Sigmoid colon (tissue), 7 donors: ENCODE results near the gene HNRNPL. TPM values are rescaled to one million over a fixed set of nuclear protein-coding genes. Genes with fewer than 3 reads are reported as not detected.
A peak's percentile ranks its signal among the peaks of the same experiment; 100 is the strongest.

ENCODE experiments used
- DNase-seq: peaks from one replicate; pipeline ENCODE4 v3.0.0-alpha.2; 2019
- H3K27ac ChIP-seq, 4 donors: fragments of 200-600 bp; sonication (generic); one replicate each; pipeline ENCODE4 v1.5.1; 2016 to 2019; ENCODE audit warnings: mild to moderate bottlenecking in 1 of 4
- H3K27me3 ChIP-seq, 3 donors: fragments of 200-600 bp; sonication (generic); one replicate each; pipeline ENCODE4 v1.5.1; 2019; ENCODE audit warnings: mild to moderate bottlenecking in 1 of 3
- H3K36me3 ChIP-seq, 4 donors: fragments of 200-600 bp; sonication (generic); one replicate each; pipeline ENCODE4 v1.5.1; 2016 to 2019
- H3K4me1 ChIP-seq, 4 donors: fragments of 200-600 bp; sonication (generic); one replicate each; pipeline ENCODE4 v1.5.1; 2017 to 2019
- H3K4me3 ChIP-seq, 4 donors: fragments of 200-600 bp; sonication (generic); one replicate each; pipeline ENCODE4 v1.5.1; 2017 to 2019; ENCODE audit warnings: mild to moderate bottlenecking in 2 of 4, moderate library complexity in 1 of 4
- H3K9me3 ChIP-seq, 4 donors: fragments of 200-600 bp in 3 of 4; sonication (generic) in 3 of 4; one replicate each; pipeline versions ENCODE4 v1.5.1 to v1.6.1; 2013 to 2019
- EP300 ChIP-seq, 4 donors: sonication (generic); formaldehyde crosslinking; IDR thresholded peaks; one replicate each; pipeline ENCODE4 v1.6.1; 2017; ENCODE audit warnings: antibody characterized with exemption in 4 of 4
- POLR2A ChIP-seq, 2 donors: fragments of 450-650 bp; IDR thresholded peaks; one replicate each; pipeline ENCODE4 v1.6.1; 2016; ENCODE audit warnings: antibody characterized with exemption in 2 of 2, mild to moderate bottlenecking in 2 of 2, moderate library complexity in 2 of 2
- POLR2AphosphoS5 ChIP-seq, 4 donors: sonication (generic); formaldehyde crosslinking; IDR thresholded peaks; one replicate each; pipeline ENCODE4 v1.6.1; 2017; ENCODE audit warnings: antibody characterized with exemption in 4 of 4
- WGBS, 2 donors: extraction: QIAGEN DNeasy Blood & Tissue Kit; methylation state at CpG; one replicate each; pipeline ENCODE4 v1.1.7; 2013; 5-methylcytosine and 5-hydroxymethylcytosine counted together
- intact Hi-C: fragments of 100-400 bp; cut with DNase I; formaldehyde crosslinking; loops from one replicate; pipeline ENCODE4 v1.15.1; 2023
- polyA plus RNA-seq, 3 donors: library from polyadenylated mRNA; stranded (reverse); fragments of 200-250 nt; gene quantifications; one replicate each; pipeline ENCODE4 v1.2.3, GENCODE V29; 2013
- total RNA-seq, 4 donors: library from RNA; depleted of rRNA; stranded (reverse); fragments of >200 nt; gene quantifications; one replicate each; pipeline ENCODE4 v1.1.0, GENCODE V29; 2016
- TF ChIP-seq, protein P1 (sequence below), 4 experiments: fragments of 450-650 bp in 3 of 4; fragments of 200-600 bp in 1 of 4; IDR thresholded peaks; one replicate each; pipeline ENCODE4 v1.5.1; 2016 to 2019; ENCODE audit warnings: antibody characterized with exemption in 4 of 4, mild to moderate bottlenecking in 3 of 4, moderate library complexity in 2 of 4
- donor health status: healthy with polysubstance abuse.
- donor health status: Bipolar disorder and iron deficiency.
- donor health status: healthy.

Gene HNRNPL
- total and polyA plus RNA-seq, 7 donors = 115 to 206 (median 160) TPM

DNA sequence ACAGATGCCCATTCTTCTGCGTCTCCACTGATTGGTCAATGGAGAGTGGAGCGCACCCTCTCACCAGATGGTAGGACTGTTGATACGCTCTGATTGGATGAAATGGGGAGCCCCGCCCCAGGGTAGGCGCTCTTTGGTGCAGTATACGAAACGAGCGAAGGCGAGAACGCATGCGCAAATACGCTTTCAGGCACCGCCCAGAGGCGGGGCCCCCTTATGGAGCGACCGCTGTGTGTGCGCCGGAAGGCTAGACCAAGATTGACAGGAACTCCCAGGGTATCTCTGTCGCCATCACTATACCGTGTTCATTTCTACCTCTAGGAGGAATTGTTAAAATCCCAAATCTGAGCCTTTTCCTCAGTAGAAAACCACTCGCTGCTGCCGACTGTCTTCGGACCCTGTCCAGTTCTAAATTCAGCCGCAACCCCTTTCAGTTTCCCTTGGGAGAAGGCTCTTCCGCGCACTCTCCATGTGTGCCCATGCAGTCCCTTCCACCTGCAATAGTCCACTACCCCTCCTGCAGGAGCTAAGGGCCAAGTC lies 720 bp upstream of the HNRNPL start:
- intact Hi-C loops = loop anchor here (5.0 kb wide), 1 partner anchor 203 kb away; the partner anchor contains the start of gene ACTN4
- H3K4me3 ChIP-seq = peak overlapping the region; percentile 36 to 96 (median 91)

GRCh38 chr19:38849147-38849859 lies 483 bp downstream of the HNRNPL start:
- peak in 2 of 4 donors; percentile 27 to 73 for TF ChIP-seq POLR2AphosphoS5 (IDR thresholded peaks at IDR 0.05)
- TF ChIP-seq, protein P1, sequence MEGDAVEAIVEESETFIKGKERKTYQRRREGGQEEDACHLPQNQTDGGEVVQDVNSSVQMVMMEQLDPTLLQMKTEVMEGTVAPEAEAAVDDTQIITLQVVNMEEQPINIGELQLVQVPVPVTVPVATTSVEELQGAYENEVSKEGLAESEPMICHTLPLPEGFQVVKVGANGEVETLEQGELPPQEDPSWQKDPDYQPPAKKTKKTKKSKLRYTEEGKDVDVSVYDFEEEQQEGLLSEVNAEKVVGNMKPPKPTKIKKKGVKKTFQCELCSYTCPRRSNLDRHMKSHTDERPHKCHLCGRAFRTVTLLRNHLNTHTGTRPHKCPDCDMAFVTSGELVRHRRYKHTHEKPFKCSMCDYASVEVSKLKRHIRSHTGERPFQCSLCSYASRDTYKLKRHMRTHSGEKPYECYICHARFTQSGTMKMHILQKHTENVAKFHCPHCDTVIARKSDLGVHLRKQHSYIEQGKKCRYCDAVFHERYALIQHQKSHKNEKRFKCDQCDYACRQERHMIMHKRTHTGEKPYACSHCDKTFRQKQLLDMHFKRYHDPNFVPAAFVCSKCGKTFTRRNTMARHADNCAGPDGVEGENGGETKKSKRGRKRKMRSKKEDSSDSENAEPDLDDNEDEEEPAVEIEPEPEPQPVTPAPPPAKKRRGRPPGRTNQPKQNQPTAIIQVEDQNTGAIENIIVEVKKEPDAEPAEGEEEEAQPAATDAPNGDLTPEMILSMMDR (IDR thresholded peaks at IDR 0.05) = no peak
- TF ChIP-seq EP300 (IDR thresholded peaks at IDR 0.05) = peak in 1 of 4 donors; percentile 85
- no peak for TF ChIP-seq POLR2A (IDR thresholded peaks at IDR 0.05)
- H3K36me3 ChIP-seq = peaks cover 26 to 35% (median 32%) of the 10 kb centered on the region in 4 donors
- peak overlapping the region; percentile 73 to 100 (median 98) for H3K4me3 ChIP-seq
- intact Hi-C loops = loop anchor here (1.0 kb wide), 1 partner anchor 17 kb away; no protein-coding TSS in a partner anchor
- WGBS, 2 donors = 0 to 1% methylated on average over 76 of the region's 76 CpGs
- DNase-seq = peak; percentile 99
- peaks cover 0 to 63% (median 51%) of the 10 kb centered on the region in 4 donors for H3K4me1 ChIP-seq
- no peaks in the 10 kb centered on the region for H3K9me3 ChIP-seq
- no peaks in the 10 kb centered on the region for H3K27me3 ChIP-seq
- H3K27ac ChIP-seq = peak overlapping the region; percentile 100

More for the DNA sequence above, 720 bp upstream of the HNRNPL start:
- DNase-seq = no peak
- Histone ChIP-seq H3K4me1 (peaks cover 0 to 54% (median 47%) of the 10 kb centered on the region in 4 donors), H3K27ac (peak overlapping the region; percentile 97 to 100 (median 99)), H3K9me3 (no peaks in the 10 kb centered on the region), H3K27me3 (no peaks in the 10 kb centered on the region), H3K36me3 (peaks cover 15 to 23% (median 20%) of the 10 kb centered on the region in 4 donors)
- TF ChIP-seq EP300 (IDR thresholded peaks at IDR 0.05) (no peak), POLR2AphosphoS5 (IDR thresholded peaks at IDR 0.05) (peak; percentile 95 to 98 (median 96)), POLR2A (IDR thresholded peaks at IDR 0.05) (peak; percentile 89 to 94)
- TF ChIP-seq, protein P1 (IDR thresholded peaks at IDR 0.05) = peak in 3 of 4 experiments; percentile 43 to 68 (median 44)
- 0% methylated on average over 26 of the region's 26 CpGs for WGBS, 2 donors

- DNase-seq = no peak
- Histone ChIP-seq H3K36me3 (peaks cover 34 to 42% (median 39%) of the 10 kb centered on the region in 4 donors), H3K4me1 (peaks cover 0 to 68% (median 53%) of the 10 kb centered on the region in 4 donors), H3K9me3 (no peaks in the 10 kb centered on the region), H3K27ac (peak overlapping the region; percentile 100), H3K27me3 (no peaks in the 10 kb centered on the region), H3K4me3 (peak overlapping the region; percentile 73 to 100 (median 98))
- intact Hi-C loops = loop anchor here (1.0 kb wide), 1 partner anchor 16 kb away; no protein-coding TSS in a partner anchor
- TF ChIP-seq POLR2AphosphoS5 (IDR thresholded peaks at IDR 0.05) (no peak), POLR2A (IDR thresholded peaks at IDR 0.05) (no peak), EP300 (IDR thresholded peaks at IDR 0.05) (no peak)
- TF ChIP-seq, protein P1 (IDR thresholded peaks at IDR 0.05) = no peak
- 8 to 27% methylated on average over 22 of the region's 22 CpGs for WGBS, 2 donors
Observed at GRCh38 chr19:38848299-38849146, 1.3 kb downstream of the HNRNPL start.

GRCh38 chr19:38846097-38846496 lies 3.7 kb downstream of the HNRNPL start:
- Histone ChIP-seq H3K27ac (no peak overlapping the region), H3K4me3 (no peak overlapping the region), H3K27me3 (no peaks in the 10 kb centered on the region), H3K4me1 (peaks cover 0 to 58% (median 44%) of the 10 kb centered on the region in 4 donors), H3K9me3 (no peaks in the 10 kb centered on the region), H3K36me3 (peaks cover 56 to 67% (median 64%) of the 10 kb centered on the region in 4 donors)
- intact Hi-C loops = no loop called here
- no peak for DNase-seq
- TF ChIP-seq EP300 (IDR thresholded peaks at IDR 0.05) (no peak), POLR2AphosphoS5 (IDR thresholded peaks at IDR 0.05) (no peak), POLR2A (IDR thresholded peaks at IDR 0.05) (no peak)
- TF ChIP-seq, protein P1 (IDR thresholded peaks at IDR 0.05) = no peak
- 76 to 78% methylated on average over 2 of the region's 2 CpGs for WGBS, 2 donors
